SK-N-SH (cell line): ENCODE results near the gene ATP6V0C. TPM values are rescaled to one million over a fixed set of nuclear protein-coding genes. Genes with fewer than 3 reads are reported as not detected.
A peak's percentile ranks its signal among the peaks of the same experiment; 100 is the strongest.

Experiments
- CTCF ChIA-PET: fragments of 300-600, 350-600 bp; formaldehyde crosslinking; extraction: SDS; loops from one replicate; lab custom pipeline; 2021; lab: Yijun Ruan, JAX
- POLR2A ChIA-PET: fragments of 350-600 bp; sonication (Branson Sonifier 250); formaldehyde crosslinking; extraction: SDS; loops from one replicate; lab custom pipeline; 2020; ENCODE audit warnings: antibody characterized with exemption, inconsistent platforms; lab: Yijun Ruan, JAX
- DNase-seq: peaks from one replicate; pipeline ENCODE4 v3.0.0; 2012
- H2AFZ ChIP-seq: fragments of 200-600 bp; sonication (generic); 2 replicates; pipeline ENCODE4 v1.8.1; 2016; ENCODE audit warnings: antibody characterized with exemption, mild to moderate bottlenecking, low read depth
- H3F3A ChIP-seq: fragments of 200-600 bp; sonication (generic); replicated peaks from 2 replicates; pipeline ENCODE3; 2016; ENCODE audit warnings: antibody characterized with exemption, mild to moderate bottlenecking; ENCODE audit not compliant: insufficient read depth
- H3K27ac ChIP-seq, 2 experiments: fragments of 200-500 bp in 1 of 2; fragments of 200-600 bp in 1 of 2; sonication (Bioruptor generic) in 1 of 2; sonication (generic), shearing (Covaris generic) in 1 of 2; 2 replicates each; pipeline versions ENCODE4 v1.5.1 to v1.6.1; 2014 to 2016; ENCODE audit warnings: low read depth in 2 of 2, inconsistent platforms in 1 of 2, low read length in 1 of 2, mild to moderate bottlenecking in 1 of 2, mixed read lengths in 1 of 2
- H3K27me3 ChIP-seq: fragments of 200-600 bp; sonication (generic), shearing (Covaris generic); 2 replicates; pipeline ENCODE4 v1.6.1; 2016; ENCODE audit warnings: mixed run types; ENCODE audit not compliant: insufficient read depth
- H3K36me3 ChIP-seq, 2 experiments: fragments of 200-500 bp in 1 of 2; fragments of 200-600 bp in 1 of 2; sonication (Bioruptor generic) in 1 of 2; sonication (generic) in 1 of 2; replicated peaks in 1 of 2; 2 replicates each; pipeline versions ENCODE3 to v1.5.1; 2014 to 2016; ENCODE audit warnings: low read length in 1 of 2, mild to moderate bottlenecking in 1 of 2; ENCODE audit not compliant: insufficient read depth in 2 of 2, control insufficient read depth in 1 of 2
- H3K4me1 ChIP-seq, 2 experiments: fragments of 200-500 bp in 1 of 2; fragments of 200-600 bp in 1 of 2; sonication (Bioruptor generic) in 1 of 2; sonication (generic), shearing (Covaris generic) in 1 of 2; 2 replicates each; pipeline versions ENCODE4 v1.5.1 to v1.6.1; 2014 to 2016; ENCODE audit warnings: low read depth in 1 of 2, low read length in 1 of 2, mixed run types in 1 of 2; ENCODE audit not compliant: insufficient read depth in 2 of 2, control insufficient read depth in 1 of 2
- H3K4me2 ChIP-seq: fragments of 200-600 bp; sonication (generic), shearing (Covaris generic); 2 replicates; pipeline ENCODE4 v1.6.1; 2017; ENCODE audit warnings: mixed run types
- H3K4me3 ChIP-seq, 2 experiments: fragments of 200-500 bp in 1 of 2; fragments of 200-600 bp in 1 of 2; sonication (Bioruptor generic) in 1 of 2; sonication (generic), shearing (Covaris generic) in 1 of 2; 2 replicates each; pipeline versions ENCODE4 v1.5.1 to v1.8.1; 2014 to 2016; ENCODE audit warnings: low read depth in 2 of 2, inconsistent platforms in 1 of 2, low read length in 1 of 2, mild to moderate bottlenecking in 1 of 2, mixed read lengths in 1 of 2, moderate library complexity in 1 of 2
- H3K79me2 ChIP-seq: fragments of 200-600 bp; sonication (generic); 2 replicates; pipeline ENCODE4 v1.8.1; 2017; ENCODE audit warnings: mild to moderate bottlenecking; ENCODE audit not compliant: insufficient read depth
- H3K9ac ChIP-seq: fragments of 200-600 bp; sonication (generic); 2 replicates; pipeline ENCODE4 v1.6.1; 2017; ENCODE audit warnings: mixed run types
- H3K9me2 ChIP-seq: fragments of 200-600 bp; sonication (generic); 2 replicates; pipeline ENCODE4 v1.6.1; 2017; ENCODE audit warnings: mixed run types
- H3K9me3 ChIP-seq: fragments of 200-600 bp; sonication (generic); 2 replicates; pipeline ENCODE4 v1.6.1; 2017; ENCODE audit warnings: mixed run types, mild to moderate bottlenecking, moderate library complexity
- H4K20me1 ChIP-seq: fragments of 200-600 bp; sonication (generic); 2 replicates; pipeline ENCODE4 v1.6.1; 2017; ENCODE audit warnings: mild to moderate bottlenecking, mixed run types; ENCODE audit not compliant: insufficient read depth
- CTCF ChIP-seq: fragments of 200-600 bp; sonication (generic); IDR thresholded peaks from 2 replicates; pipeline ENCODE4 v1.6.1; 2017; ENCODE audit warnings: antibody characterized with exemption, mild to moderate bottlenecking, moderate library complexity
- ELF1 ChIP-seq: IDR thresholded peaks from 2 replicates; pipeline ENCODE4 v1.4.0; 2012
- EZH2phosphoT487 ChIP-seq: fragments of 200-600 bp; sonication (generic); IDR thresholded peaks from 2 replicates; pipeline ENCODE4 v1.6.1; 2017; ENCODE audit warnings: low read depth, mixed run types, mild to moderate bottlenecking, antibody characterized with exemption, moderate library complexity, borderline replicate concordance
- FOSL2 ChIP-seq: IDR thresholded peaks from 2 replicates; pipeline ENCODE4 v1.4.0; 2012; ENCODE audit warnings: low read depth, mild to moderate bottlenecking, moderate library complexity, borderline replicate concordance
- FOXJ3 ChIP-seq: sonication (generic); formaldehyde crosslinking; IDR thresholded peaks from 2 replicates; pipeline ENCODE4 v1.5.1; 2020; ENCODE audit warnings: mild to moderate bottlenecking, missing genetic modification reagents
- GATA2 ChIP-seq: sonication (generic); formaldehyde crosslinking; IDR thresholded peaks from 2 replicates; pipeline ENCODE4 v1.5.0; 2020; ENCODE audit warnings: mild to moderate bottlenecking, missing genetic modification reagents
- MEF2A ChIP-seq: IDR thresholded peaks from 2 replicates; pipeline ENCODE4 v1.4.0; 2012; ENCODE audit warnings: low read depth, borderline replicate concordance
- MXI1 ChIP-seq: IDR thresholded peaks from 2 replicates; pipeline ENCODE4 v1.6.1; 2012; ENCODE audit warnings: mild to moderate bottlenecking, low read depth, low read length, improper control_type of control experiment
- PBX3 ChIP-seq: IDR thresholded peaks from 2 replicates; pipeline ENCODE4; 2012
- RFX5 ChIP-seq: IDR thresholded peaks from 2 replicates; pipeline ENCODE4 v1.6.1; 2012; ENCODE audit warnings: mild to moderate bottlenecking, improper control_type of control experiment, low read length
- RXRA ChIP-seq: IDR thresholded peaks from 2 replicates; pipeline ENCODE4 v1.4.0; 2012; ENCODE audit warnings: low read depth, mild to moderate bottlenecking, borderline replicate concordance
- SIN3A ChIP-seq: IDR thresholded peaks from 2 replicates; pipeline ENCODE4 v1.6.1; 2012; ENCODE audit warnings: low read depth, mild to moderate bottlenecking, low read length, moderate library complexity, borderline replicate concordance
- TAF1 ChIP-seq: IDR thresholded peaks from 2 replicates; pipeline ENCODE4 v1.6.1; 2012; ENCODE audit warnings: low read depth, mild to moderate bottlenecking, low read length, moderate library complexity, borderline replicate concordance
- TCF12 ChIP-seq: IDR thresholded peaks from 2 replicates; pipeline ENCODE4 v1.4.0; 2012
- TEAD4 ChIP-seq: IDR thresholded peaks from 2 replicates; pipeline ENCODE4 v1.4.0; 2012; ENCODE audit warnings: mild to moderate bottlenecking, borderline replicate concordance; ENCODE audit not compliant: insufficient read depth
- USF1 ChIP-seq: IDR thresholded peaks from 2 replicates; pipeline ENCODE4 v1.4.0; 2012; ENCODE audit warnings: low read depth, borderline replicate concordance
- WGBS: methylation state at CpG from one replicate; pipeline ENCODE4 v1.1.6; 2017; ENCODE audit warnings: low lambda C conversion rate; 5-methylcytosine and 5-hydroxymethylcytosine counted together
- polyA plus RNA-seq, 3 experiments: library from polyadenylated mRNA; depleted of rRNA; stranded (reverse); fragments of >200 nt; gene quantifications; 2 replicates each; pipeline ENCODE4 v1.2.3, GENCODE V29; 2012

The ATP6V0C gene
- polyA plus RNA-seq, 1 of the 3 experiments (the other 2 are of a cell fraction), result 80.1 TPM

DNA sequence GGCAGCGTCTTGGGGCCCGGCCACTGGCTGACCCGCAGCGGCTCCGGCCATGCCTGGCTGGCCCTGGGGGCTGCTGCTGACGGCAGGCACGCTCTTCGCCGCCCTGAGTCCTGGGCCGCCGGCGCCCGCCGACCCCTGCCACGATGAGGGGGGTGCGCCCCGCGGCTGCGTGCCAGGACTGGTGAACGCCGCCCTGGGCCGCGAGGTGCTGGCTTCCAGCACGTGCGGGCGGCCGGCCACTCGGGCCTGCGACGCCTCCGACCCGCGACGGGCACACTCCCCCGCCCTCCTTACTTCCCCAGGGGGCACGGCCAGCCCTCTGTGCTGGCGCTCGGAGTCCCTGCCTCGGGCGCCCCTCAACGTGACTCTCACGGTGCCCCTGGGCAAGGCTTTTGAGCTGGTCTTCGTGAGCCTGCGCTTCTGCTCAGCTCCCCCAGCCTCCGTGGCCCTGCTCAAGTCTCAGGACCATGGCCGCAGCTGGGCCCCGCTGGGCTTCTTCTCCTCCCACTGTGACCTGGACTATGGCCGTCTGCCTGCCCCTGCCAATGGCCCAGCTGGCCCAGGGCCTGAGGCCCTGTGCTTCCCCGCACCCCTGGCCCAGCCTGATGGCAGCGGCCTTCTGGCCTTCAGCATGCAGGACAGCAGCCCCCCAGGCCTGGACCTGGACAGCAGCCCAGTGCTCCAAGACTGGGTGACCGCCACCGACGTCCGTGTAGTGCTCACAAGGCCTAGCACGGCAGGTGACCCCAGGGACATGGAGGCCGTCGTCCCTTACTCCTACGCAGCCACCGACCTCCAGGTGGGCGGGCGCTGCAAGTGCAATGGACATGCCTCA, 41.9 kb upstream of the ATP6V0C start:
- TF ChIP-seq ELF1 (no peak), MXI1 (no peak), SIN3A (no peak), TCF12 (no peak), CTCF (no peak), GATA2 (CRISPR knock-in tag) (no peak), RXRA (no peak), TAF1 (no peak), FOXJ3 (CRISPR knock-in tag) (no peak), RFX5 (no peak), USF1 (no peak), PBX3 (no peak), FOSL2 (no peak), MEF2A (no peak), TEAD4 (no peak), EZH2phosphoT487 (no peak)
- Histone ChIP-seq H3F3A (peaks cover 10% of the 10 kb centered on the region), H4K20me1 (no peaks in the 10 kb centered on the region), H3K27me3 (no peaks in the 10 kb centered on the region), H2AFZ (no peak overlapping the region), H3K9me3 (no peaks in the 10 kb centered on the region), H3K4me2 (peak overlapping the region; percentile 37; the same call in 1 of the 2 replicates), H3K9me2 (no peaks in the 10 kb centered on the region), H3K9ac (no peak overlapping the region), H3K36me3 (no peaks in the 10 kb centered on the region), H3K4me3 (peak overlapping the region in 1 of 2 experiments; percentile 36; a peak in 2 of 4 replicates), H3K4me1 (peaks cover 6 to 77% of the 10 kb centered on the region in 2 experiments; a peak in 3 of 4 replicates), H3K27ac (peak overlapping the region in 1 of 2 experiments; percentile 97; a peak in 2 of 4 replicates), H3K79me2 (peaks cover 11% of the 10 kb centered on the region; the same call in 1 of the 2 replicates)
- POLR2A ChIA-PET, result interaction anchor here (1.0 to 4.6 kb wide), 2 partner anchors 11 to 635 kb away, joined by 3 to 44 read pairs; no protein-coding TSS in a partner anchor
- CTCF ChIA-PET, result interaction anchor here (1.1 to 3.6 kb wide), 4 partner anchors 27 to 42 kb away, joined by 3 to 32 read pairs (median 6); no protein-coding TSS in a partner anchor
- 86% methylated on average over 23 of the region's 61 CpGs for whole genome bisulfite sequencing
- peak; percentile 54 for DNase-seq
